K562 (cell line): ENCODE data around the gene HOXA9. TPM values are rescaled to one million over a fixed set of nuclear protein-coding genes. Genes with fewer than 3 reads are reported as not detected.

Experiments used
- ATAC-seq: fragments of 200-7000 bp; cut with Tn5 transposase; 3 replicates; pipeline ENCODE4 v1.9.1; 2020; ENCODE audit warnings: moderate library complexity
- BruUV-seq: library from RNA; stranded (reverse); fragments of 400-500 nt; replicated peaks from 2 replicates; lab custom pipeline; 2021; lab: Mats Ljungman, UMichigan
- CTCF ChIA-PET: fragments of 300-600 bp; formaldehyde crosslinking; extraction: SDS; loops from one replicate; lab custom pipeline; 2021; ENCODE audit warnings: low intra/inter-chr PET ratio; lab: Yijun Ruan, JAX
- POLR2A ChIA-PET: fragments of 300-600, 350-650 bp; sonication (Branson Sonifier 250); formaldehyde crosslinking; extraction: SDS; loops from one replicate; lab custom pipeline; 2021; ENCODE audit warnings: antibody characterized with exemption, inconsistent platforms; lab: Yijun Ruan, JAX
- DNase-seq, 4 experiments: peaks; one replicate each; pipeline versions ENCODE4 v3.0.0 to v3.0.0-alpha.2; 2011 to 2018; ENCODE audit warnings: low spot score in 3 of 4, mixed read lengths in 3 of 4; ENCODE audit errors: extremely low read depth in 1 of 4
- FAIRE-seq: peaks from 2 replicates; lab custom pipeline; 2011; peaks lifted over from hg19 to GRCh38; lab: Jason Lieb, UNC
- H2AFZ ChIP-seq: 2 replicates; pipeline ENCODE4 v1.6.0; 2011; ENCODE audit warnings: low read depth, low read length, control low read depth, inconsistent platforms
- H3K27ac ChIP-seq: fragments of 200-600 bp; 3 replicates; pipeline ENCODE4 v1.8.0; 2011; ENCODE audit warnings: low read depth, mild to moderate bottlenecking, control low read depth, inconsistent platforms, low read length, moderate library complexity, mixed read lengths; ENCODE audit errors: extremely low read depth
- H3K27me3 ChIP-seq, 2 experiments: fragments of 300-600 bp in 1 of 2; 2 replicates in 1 of 2; 3 replicates in 1 of 2; pipeline versions ENCODE4 v1.6.0 to v1.8.0; 2011; ENCODE audit warnings: inconsistent platforms in 2 of 2, low read length in 2 of 2, mild to moderate bottlenecking in 1 of 2, mixed read lengths in 1 of 2, moderate library complexity in 1 of 2; ENCODE audit not compliant: control insufficient read depth in 2 of 2, insufficient read depth in 2 of 2
- H3K36me3 ChIP-seq: fragments of 300-600 bp; 3 replicates; pipeline ENCODE4 v1.8.0; 2011; ENCODE audit warnings: mild to moderate bottlenecking, low read length, inconsistent platforms; ENCODE audit not compliant: control insufficient read depth, insufficient read depth
- H3K4me1 ChIP-seq, 2 experiments: fragments of 200-600 bp in 1 of 2; replicated peaks in 1 of 2; 2 replicates in 1 of 2; 3 replicates in 1 of 2; pipeline versions ENCODE4 v1.5.1 to v1.8.0; 2011; ENCODE audit warnings: inconsistent platforms in 2 of 2, low read length in 2 of 2, mild to moderate bottlenecking in 1 of 2, mixed read lengths in 1 of 2, moderate library complexity in 1 of 2; ENCODE audit not compliant: control insufficient read depth in 2 of 2, insufficient read depth in 2 of 2
- H3K4me2 ChIP-seq: 2 replicates; pipeline ENCODE4 v1.6.1; 2011; ENCODE audit warnings: low read length, control low read depth, inconsistent platforms, mixed read lengths; ENCODE audit not compliant: insufficient read depth
- H3K4me3 ChIP-seq: fragments of 200-600 bp; sonication (generic), shearing (Covaris generic); 2 replicates; pipeline ENCODE4 v1.5.1; 2016; ENCODE audit warnings: control low read depth, inconsistent platforms
- H3K79me2 ChIP-seq: fragments of 200-600 bp; 3 replicates; pipeline ENCODE4 v1.8.0; 2011; ENCODE audit warnings: low read length, inconsistent platforms; ENCODE audit not compliant: control insufficient read depth, insufficient read depth
- H3K9ac ChIP-seq, 2 experiments: 2 replicates each; pipeline versions ENCODE4 v1.6.0 to v1.6.1; 2011; ENCODE audit warnings: low read depth in 2 of 2, low read length in 2 of 2, control low read depth in 1 of 2, inconsistent platforms in 1 of 2, mild to moderate bottlenecking in 1 of 2, mixed read lengths in 1 of 2; ENCODE audit not compliant: insufficient read depth in 1 of 2
- H3K9me1 ChIP-seq: one replicate; pipeline ENCODE4 v1.6.0; 2011; ENCODE audit warnings: inconsistent platforms, mild to moderate bottlenecking, low read length, moderate library complexity; ENCODE audit not compliant: control insufficient read depth, insufficient read depth
- H3K9me3 ChIP-seq: replicated peaks from 2 replicates; pipeline ENCODE4 v1.5.1; 2011; ENCODE audit warnings: low read depth, low read length, inconsistent platforms; ENCODE audit not compliant: control insufficient read depth, insufficient read depth
- H4K20me1 ChIP-seq: replicated peaks from 2 replicates; pipeline ENCODE4 v1.6.1; 2011; ENCODE audit warnings: low read length, inconsistent platforms, mixed read lengths; ENCODE audit not compliant: control insufficient read depth, insufficient read depth
- CBX8 ChIP-seq: fragments of 200-600 bp; sonication (generic); IDR thresholded peaks from 2 replicates; pipeline ENCODE4 v1.6.1; 2012; ENCODE audit warnings: borderline replicate concordance, mixed run types, low read depth, mild to moderate bottlenecking, moderate library complexity, mixed read lengths, low read length, control low read depth, inconsistent platforms; ENCODE audit not compliant: poor library complexity, severe bottlenecking; ENCODE audit errors: extremely low read depth
- ESRRA ChIP-seq: fragments of 450-650 bp; IDR thresholded peaks from 2 replicates; pipeline ENCODE4 v1.6.1; 2014; ENCODE audit warnings: low read depth, mild to moderate bottlenecking, moderate library complexity, borderline replicate concordance
- WGBS: fragments of 100-300 bp; shearing (Covaris generic); methylation state at CpG from one replicate; pipeline ENCODE4 v1.1.6; 2016; ENCODE audit warnings: low coverage, mixed read lengths; ENCODE audit not compliant: insufficient coverage; ENCODE audit errors: missing lambda C conversion rate; 5-methylcytosine and 5-hydroxymethylcytosine counted together
- in situ Hi-C: fragments of 300-500 bp; cut with MboI; formaldehyde crosslinking; loops from 4 replicates; pipeline ENCODE4 v1.15.0; 2018; ENCODE audit warnings: inconsistent platforms, mixed read lengths
- intact Hi-C: fragments of 100-400 bp; cut with micrococcal nuclease; formaldehyde crosslinking; loops from 2 replicates; pipeline ENCODE4 v1.14.2; 2022
- polyA plus RNA-seq, 8 experiments: library from polyadenylated mRNA; depleted of rRNA in 4 of 8; stranded (reverse) in 5 of 8; unstranded in 3 of 8; fragments of >200 nt; fragmentation: Nextera tagmentation in 2 of 8; fragmentation: Illumina TruSeq in 1 of 8; extraction: Ambion mirVana in 2 of 8; extraction: Trizol in 1 of 8; gene quantifications; 2 replicates each; pipeline versions ENCODE4 v1.2.1 to v1.2.3, GENCODE V29; 2011 to 2014; ENCODE audit warnings: inconsistent platforms in 1 of 8, missing spikeins in 1 of 8
- total RNA-seq, 7 experiments: library from RNA; depleted of rRNA in 6 of 7; stranded (reverse); fragments of >200 nt in 6 of 7; fragmentation: Illumina TruSeq in 2 of 7; extraction: Trizol in 2 of 7; gene quantifications; 2 replicates each; pipeline versions ENCODE4 v1.2.1 to v1.2.3, GENCODE V29; 2011 to 2021; ENCODE audit warnings: low replicate concordance in 1 of 7
- TF ChIP-seq, protein P1 (sequence below): fragments of 250-450 bp; sonication (Bioruptor Pico); IDR thresholded peaks from 2 replicates; pipeline ENCODE4 v1.8.0; 2021; ENCODE audit warnings: mild to moderate bottlenecking, moderate library complexity
- TF ChIP-seq, protein P2 (sequence below): fragments of 250-450 bp; sonication (Bioruptor Pico); IDR thresholded peaks from 2 replicates; pipeline ENCODE4 v1.8.0; 2021; ENCODE audit warnings: moderate library complexity, mild to moderate bottlenecking, inconsistent platforms

HOXA9 gene
- total and polyA plus RNA-seq, 9 of the 15 experiments (the other 6 are each of a cell fraction or from before 2014, with no cell fraction given), result not detected

DNA sequence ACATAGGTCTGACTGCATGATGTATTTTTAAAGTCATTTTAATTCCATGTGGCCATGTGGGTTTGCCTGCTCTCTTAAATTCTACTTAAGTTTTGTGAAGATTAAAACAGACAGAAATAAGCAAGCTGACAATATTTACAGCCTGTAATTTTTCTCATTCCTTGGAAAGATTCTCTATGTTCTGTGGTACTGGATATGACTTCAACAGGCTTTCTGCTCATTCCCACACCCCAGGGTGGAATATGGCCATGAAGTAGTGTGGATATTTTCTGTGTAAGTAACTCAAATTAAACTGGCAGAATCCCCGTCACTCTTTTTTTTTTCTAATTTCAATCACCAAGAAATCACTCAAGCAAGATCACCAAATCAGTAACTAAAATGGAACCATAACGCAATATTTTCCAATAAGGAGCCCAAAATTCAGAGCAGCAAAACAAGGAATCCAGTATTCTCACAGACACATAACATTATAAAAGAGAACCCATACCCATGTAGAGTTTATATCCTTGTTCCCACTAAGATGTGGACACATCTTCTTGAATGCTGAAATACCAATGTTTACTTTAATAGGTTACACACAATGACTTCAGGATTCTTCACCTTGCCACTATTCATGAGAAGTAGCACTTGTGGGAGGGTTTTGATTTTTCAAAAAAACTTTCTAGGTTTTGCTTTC lies 27.6 kb downstream of the HOXA9 start (continued):
- TF ChIP-seq, protein P1, sequence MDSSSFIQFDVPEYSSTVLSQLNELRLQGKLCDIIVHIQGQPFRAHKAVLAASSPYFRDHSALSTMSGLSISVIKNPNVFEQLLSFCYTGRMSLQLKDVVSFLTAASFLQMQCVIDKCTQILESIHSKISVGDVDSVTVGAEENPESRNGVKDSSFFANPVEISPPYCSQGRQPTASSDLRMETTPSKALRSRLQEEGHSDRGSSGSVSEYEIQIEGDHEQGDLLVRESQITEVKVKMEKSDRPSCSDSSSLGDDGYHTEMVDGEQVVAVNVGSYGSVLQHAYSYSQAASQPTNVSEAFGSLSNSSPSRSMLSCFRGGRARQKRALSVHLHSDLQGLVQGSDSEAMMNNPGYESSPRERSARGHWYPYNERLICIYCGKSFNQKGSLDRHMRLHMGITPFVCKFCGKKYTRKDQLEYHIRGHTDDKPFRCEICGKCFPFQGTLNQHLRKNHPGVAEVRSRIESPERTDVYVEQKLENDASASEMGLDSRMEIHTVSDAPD (CRISPR knock-in tag), result no peak
- no peak for TF ChIP-seq ESRRA

DNA sequence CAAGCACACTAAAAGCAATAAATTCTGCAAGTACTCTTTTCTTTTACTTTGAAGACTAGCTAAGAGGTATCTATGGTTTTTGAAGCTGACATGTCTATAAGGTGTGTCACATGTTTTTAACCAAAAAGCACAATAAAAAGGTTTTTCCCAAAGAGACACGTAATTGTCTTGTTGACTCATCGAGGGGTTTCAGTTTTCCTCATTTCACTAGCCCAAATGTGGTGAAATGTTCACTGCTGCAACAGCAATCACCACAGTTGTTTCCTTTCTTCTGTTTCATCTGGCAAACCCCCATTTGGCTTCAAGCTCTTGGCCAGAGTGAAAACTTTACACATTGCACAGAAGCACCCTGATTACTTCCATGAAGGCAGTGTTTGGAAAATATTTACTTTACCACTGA lies 30.9 kb downstream of the HOXA9 start:
- Histone ChIP-seq H3K9ac (no peak overlapping the region), H3K79me2 (no peaks in the 10 kb centered on the region), H3K4me2 (no peak overlapping the region), H2AFZ (no peak overlapping the region), H3K27ac (no peak overlapping the region), H3K9me1 (no peaks in the 10 kb centered on the region), H3K36me3 (no peaks in the 10 kb centered on the region), H3K9me3 (no peaks in the 10 kb centered on the region), H4K20me1 (no peaks in the 10 kb centered on the region), H3K4me3 (no peak overlapping the region), H3K27me3 (peaks cover 30 to 33% of the 10 kb centered on the region in 2 experiments), H3K4me1 (peaks cover 2 to 7% of the 10 kb centered on the region in 2 experiments; a peak in 2 of 5 replicates)
- TF ChIP-seq, protein P2, sequence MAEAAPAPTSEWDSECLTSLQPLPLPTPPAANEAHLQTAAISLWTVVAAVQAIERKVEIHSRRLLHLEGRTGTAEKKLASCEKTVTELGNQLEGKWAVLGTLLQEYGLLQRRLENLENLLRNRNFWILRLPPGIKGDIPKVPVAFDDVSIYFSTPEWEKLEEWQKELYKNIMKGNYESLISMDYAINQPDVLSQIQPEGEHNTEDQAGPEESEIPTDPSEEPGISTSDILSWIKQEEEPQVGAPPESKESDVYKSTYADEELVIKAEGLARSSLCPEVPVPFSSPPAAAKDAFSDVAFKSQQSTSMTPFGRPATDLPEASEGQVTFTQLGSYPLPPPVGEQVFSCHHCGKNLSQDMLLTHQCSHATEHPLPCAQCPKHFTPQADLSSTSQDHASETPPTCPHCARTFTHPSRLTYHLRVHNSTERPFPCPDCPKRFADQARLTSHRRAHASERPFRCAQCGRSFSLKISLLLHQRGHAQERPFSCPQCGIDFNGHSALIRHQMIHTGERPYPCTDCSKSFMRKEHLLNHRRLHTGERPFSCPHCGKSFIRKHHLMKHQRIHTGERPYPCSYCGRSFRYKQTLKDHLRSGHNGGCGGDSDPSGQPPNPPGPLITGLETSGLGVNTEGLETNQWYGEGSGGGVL (CRISPR knock-in tag), result no peak
- peak; percentile 17 for TF ChIP-seq CBX8
- intact Hi-C loops (no loop called here), in situ Hi-C loops (no loop called here)
- no peak for DNase-seq
- ChIA-PET POLR2A (interaction anchor here (0.5 kb wide), 1 partner anchor 35 kb away, joined by 3 read pairs; no protein-coding TSS in a partner anchor), CTCF (no interaction called here)
- no peak for ATAC-seq
- no TSS peak for BruUV-seq
- no peak for FAIRE-seq
- WGBS, result 0% methylated on average over 2 of the region's 2 CpGs
